Endodermal cell (in vitro differentiated cells): ENCODE data around the gene SPACA9. TPM values are rescaled to one million over a fixed set of nuclear protein-coding genes. Genes with fewer than 3 reads are reported as not detected.

ENCODE experiments used
- DNase-seq: peaks from one replicate; pipeline ENCODE4 v3.0.0-alpha.2; 2017
- H3K27ac ChIP-seq: 2 replicates; pipeline ENCODE4 v1.5.1; 2013; ENCODE audit warnings: mild to moderate bottlenecking, low read depth, low read length, moderate library complexity
- H3K27me3 ChIP-seq: 2 replicates; pipeline ENCODE4 v1.6.1; 2013; ENCODE audit warnings: mild to moderate bottlenecking, low read length, moderate library complexity; ENCODE audit not compliant: insufficient read depth, control insufficient read depth, poor library complexity, severe bottlenecking
- H3K36me3 ChIP-seq: 2 replicates; pipeline ENCODE4 v1.7.0; 2013; ENCODE audit warnings: mild to moderate bottlenecking, low read length, moderate library complexity; ENCODE audit not compliant: control insufficient read depth, insufficient read depth
- H3K4me1 ChIP-seq: one replicate; pipeline ENCODE4 v1.7.0; 2013; ENCODE audit warnings: low read length; ENCODE audit not compliant: control insufficient read depth, insufficient read depth
- H3K4me3 ChIP-seq: 2 replicates; pipeline ENCODE4 v1.5.1; 2013; ENCODE audit warnings: mild to moderate bottlenecking, low read length, moderate library complexity
- H3K9ac ChIP-seq: 2 replicates; pipeline ENCODE4 v1.6.1; 2013; ENCODE audit warnings: mild to moderate bottlenecking, low read length, moderate library complexity; ENCODE audit not compliant: poor library complexity, severe bottlenecking; ENCODE audit errors: extremely low read depth
- H3K9me3 ChIP-seq: 2 replicates; pipeline ENCODE4 v1.6.1; 2013; ENCODE audit warnings: mild to moderate bottlenecking, low read length, moderate library complexity; ENCODE audit not compliant: control insufficient read depth
- H3K27ac Mint-ChIP-seq: 2 replicates; pipeline ENCODE4 v1.8.0; 2020; ENCODE audit warnings: mixed read lengths
- H3K27me3 Mint-ChIP-seq: 2 replicates; pipeline ENCODE4 v1.8.0; 2021; ENCODE audit warnings: mild to moderate bottlenecking, mixed read lengths; ENCODE audit not compliant: insufficient read depth
- H3K36me3 Mint-ChIP-seq: 2 replicates; pipeline ENCODE4 v1.8.0; 2020; ENCODE audit warnings: low read depth, mixed read lengths
- H3K4me1 Mint-ChIP-seq: 2 replicates; pipeline ENCODE4 v1.8.0; 2020; ENCODE audit warnings: mixed read lengths
- H3K4me3 Mint-ChIP-seq: 2 replicates; pipeline ENCODE4 v1.8.0; 2020; ENCODE audit warnings: mild to moderate bottlenecking, moderate library complexity, mixed read lengths
- H3K9me3 Mint-ChIP-seq: 2 replicates; pipeline ENCODE4 v1.8.0; 2020; ENCODE audit warnings: mild to moderate bottlenecking, mixed read lengths
- CTCF ChIP-seq: fragments of 200-600 bp; sonication (generic); conservative IDR thresholded peaks from 2 replicates; pipeline ENCODE4 v1.5.0; 2021; ENCODE audit warnings: antibody characterized with exemption, mild to moderate bottlenecking
- WGBS, 2 experiments: methylation state at CpG; one replicate each; pipeline versions ENCODE4 v1.1.5 to v1.1.7; 2013; ENCODE audit warnings: missing lambda C conversion rate in 2 of 2, mixed read lengths in 1 of 2; ENCODE audit not compliant: insufficient coverage in 1 of 2, insufficient read length in 1 of 2; 5-methylcytosine and 5-hydroxymethylcytosine counted together
- total RNA-seq, 2 donors: library from RNA; stranded (reverse); fragmentation: NEBNext Ultra II Directional in 1 of 2; extraction: Animal tissue kit (Norgen Biotek cat#: 25700) in 1 of 2; gene quantifications; 2 replicates in 1 of 2; 3 replicates in 1 of 2; pipeline ENCODE4 v1.2.1, GENCODE V29; 2021

SPACA9 gene
- total RNA-seq, 2 donors from 2014 or later, result 3.1 to 3.4 TPM

GRCh38 chr9:132914924-132915323 is 36.2 kb downstream of the SPACA9 start:
- Mint-ChIP-seq H3K9me3 (no peaks in the 10 kb centered on the region), H3K4me1 (no peaks in the 10 kb centered on the region), H3K27ac (no peak overlapping the region), H3K27me3 (no peaks in the 10 kb centered on the region), H3K4me3 (no peak overlapping the region), H3K36me3 (peaks cover 62% of the 10 kb centered on the region)
- Histone ChIP-seq H3K36me3 (peaks cover 83% of the 10 kb centered on the region), H3K4me3 (no peak overlapping the region), H3K4me1 (no peaks in the 10 kb centered on the region), H3K27me3 (no peaks in the 10 kb centered on the region), H3K9ac (no peak overlapping the region), H3K9me3 (no peaks in the 10 kb centered on the region), H3K27ac (no peak overlapping the region)
- TF ChIP-seq CTCF, result no peak
- DNase-seq, result no peak
- WGBS, 2 experiments, result 94 to 96% methylated on average over 3 to 6 of the region's 6 CpGs

- no peak for DNase-seq
- no peak overlapping the region for H3K9ac ChIP-seq
- no peaks in the 10 kb centered on the region for H3K4me1 ChIP-seq
- H3K27ac ChIP-seq, result no peak overlapping the region
- H3K4me3 Mint-ChIP-seq, result no peak overlapping the region
- H3K36me3 ChIP-seq, result peaks cover 92% of the 10 kb centered on the region
- H3K27me3 ChIP-seq, result no peaks in the 10 kb centered on the region
- no peaks in the 10 kb centered on the region for H3K27me3 Mint-ChIP-seq
- no peak for TF ChIP-seq CTCF
- WGBS, 2 experiments, result 92% methylated on average over 6 to 7 of the region's 7 CpGs
- no peak overlapping the region for H3K27ac Mint-ChIP-seq
- peaks cover 63% of the 10 kb centered on the region for H3K36me3 Mint-ChIP-seq
- H3K9me3 Mint-ChIP-seq, result no peaks in the 10 kb centered on the region
- H3K4me1 Mint-ChIP-seq, result no peaks in the 10 kb centered on the region
- no peaks in the 10 kb centered on the region for H3K9me3 ChIP-seq
- H3K4me3 ChIP-seq, result no peak overlapping the region
These were observed 41.0 kb downstream of the SPACA9 start for GRCh38 chr9:132919614-132920268.

GRCh38 chr9:132923346-132923902 is 44.7 kb downstream of the SPACA9 start:
- Histone ChIP-seq H3K27ac (no peak overlapping the region), H3K36me3 (peaks cover 93% of the 10 kb centered on the region), H3K4me1 (no peaks in the 10 kb centered on the region), H3K9me3 (no peaks in the 10 kb centered on the region), H3K4me3 (no peak overlapping the region), H3K9ac (no peak overlapping the region), H3K27me3 (no peaks in the 10 kb centered on the region)
- Mint-ChIP-seq H3K9me3 (no peaks in the 10 kb centered on the region), H3K4me3 (no peak overlapping the region), H3K36me3 (peaks cover 60% of the 10 kb centered on the region), H3K27ac (no peak overlapping the region), H3K4me1 (no peaks in the 10 kb centered on the region), H3K27me3 (no peaks in the 10 kb centered on the region)
- 92 to 93% methylated on average over 9 of the region's 9 CpGs for WGBS, 2 experiments
- no peak for TF ChIP-seq CTCF
- no peak for DNase-seq
